OCI-LY1 (cell line): ENCODE data around the gene NOP16.

Source experiments
- H2AFZ ChIP-seq: fragments of 200-600 bp; sonication (generic), shearing (Covaris generic); 2 replicates; pipeline ENCODE4 v1.6.0; 2014; ENCODE audit warnings: antibody characterized with exemption, mild to moderate bottlenecking, low read length
- H3F3A ChIP-seq: fragments of 200-600 bp; sonication (generic), shearing (Covaris generic); 2 replicates; pipeline ENCODE4 v1.6.0; 2014; ENCODE audit warnings: mild to moderate bottlenecking, antibody characterized with exemption, low read length, moderate library complexity; ENCODE audit not compliant: insufficient read depth
- H3K27ac ChIP-seq: fragments of 200-600 bp; sonication (generic); 2 replicates; pipeline ENCODE4 v1.5.1; 2014; ENCODE audit warnings: low read length, mixed run types, mild to moderate bottlenecking, low read depth; ENCODE audit not compliant: poor library complexity, severe bottlenecking
- H3K27me3 ChIP-seq: fragments of 200-600 bp; sonication (generic); 2 replicates; pipeline ENCODE4 v1.6.0; 2014; ENCODE audit warnings: antibody characterized with exemption, mild to moderate bottlenecking, low read length, moderate library complexity; ENCODE audit not compliant: insufficient read depth
- H3K36me3 ChIP-seq: fragments of 200-600 bp; sonication (generic); 2 replicates; pipeline ENCODE4 v1.6.1; 2014; ENCODE audit warnings: mild to moderate bottlenecking, antibody characterized with exemption, low read length, moderate library complexity, mixed read lengths; ENCODE audit not compliant: insufficient read depth
- H3K4me1 ChIP-seq: fragments of 200-600 bp; sonication (generic); 2 replicates; pipeline ENCODE4 v1.5.1; 2014; ENCODE audit warnings: mild to moderate bottlenecking, low read length, moderate library complexity; ENCODE audit not compliant: insufficient read depth, severe bottlenecking
- H3K4me2 ChIP-seq: fragments of 200-600 bp; sonication (generic), shearing (Covaris generic); 2 replicates; pipeline ENCODE4 v1.6.1; 2014; ENCODE audit warnings: low read length
- H3K4me3 ChIP-seq: fragments of 200-600 bp; sonication (generic); 2 replicates; pipeline ENCODE4 v1.5.1; 2014; ENCODE audit warnings: low read length, low read depth, mild to moderate bottlenecking, mixed read lengths; ENCODE audit not compliant: poor library complexity, severe bottlenecking
- H3K79me2 ChIP-seq: fragments of 200-600 bp; shearing (Covaris generic); 2 replicates; pipeline ENCODE4 v1.6.1; 2016; ENCODE audit warnings: mixed run types, low read length, mixed read lengths; ENCODE audit not compliant: insufficient read depth
- H3K9ac ChIP-seq: fragments of 200-600 bp; sonication (generic), shearing (Covaris generic); 2 replicates; pipeline ENCODE4 v1.6.1; 2014; ENCODE audit warnings: mild to moderate bottlenecking, low read length, mixed read lengths
- H3K9me2 ChIP-seq: fragments of 200-600 bp; sonication (generic), shearing (Covaris generic); 2 replicates; pipeline ENCODE4 v1.6.1; 2014; ENCODE audit warnings: low read depth, mild to moderate bottlenecking, low read length, mixed read lengths
- H3K9me3 ChIP-seq: fragments of 200-600 bp; shearing (Covaris generic); 2 replicates; pipeline ENCODE4 v1.6.1; 2014; ENCODE audit warnings: low read length, mixed read lengths
- H4K20me1 ChIP-seq: fragments of 200-600 bp; sonication (generic), shearing (Covaris generic); 2 replicates; pipeline ENCODE4 v1.6.0; 2016; ENCODE audit warnings: mild to moderate bottlenecking, low read length; ENCODE audit not compliant: insufficient read depth
- CTCF ChIP-seq: fragments of 200-600 bp; sonication (generic), shearing (Covaris generic); IDR thresholded peaks from 2 replicates; pipeline ENCODE4 v1.5.1; 2017; ENCODE audit warnings: mild to moderate bottlenecking, antibody characterized with exemption, low read length, moderate library complexity, mixed read lengths
- EZH2 ChIP-seq: fragments of 200-600 bp; sonication (generic), shearing (Covaris generic); IDR thresholded peaks from 2 replicates; pipeline ENCODE4 v1.8.0; 2017; ENCODE audit warnings: borderline replicate concordance, mixed run types, mild to moderate bottlenecking, antibody characterized with exemption, low read length, moderate library complexity, mixed read lengths

Gene NOP16

DNA sequence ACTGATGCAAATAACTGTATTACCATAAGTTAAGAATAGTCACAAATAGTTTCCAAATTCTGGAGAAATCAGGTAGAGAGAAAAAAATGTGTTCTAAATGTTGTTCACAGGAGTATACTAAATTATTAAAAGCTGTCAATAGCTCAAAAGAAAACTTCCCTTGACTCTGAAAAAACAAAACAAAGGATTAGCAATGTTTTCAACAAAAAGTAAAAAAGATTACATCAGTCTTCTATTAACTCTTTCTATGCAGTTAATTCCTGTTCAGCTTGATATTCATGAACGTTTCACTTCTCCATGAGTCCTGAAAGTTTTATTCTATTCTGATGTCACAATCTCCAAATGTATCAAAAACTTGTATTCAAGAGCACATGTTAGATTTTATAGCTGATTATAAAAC, 37.4 kb upstream of the NOP16 start:
- Histone ChIP-seq H3K9ac (no peak overlapping the region), H3F3A (no peaks in the 10 kb centered on the region), H3K4me1 (peaks cover 15% of the 10 kb centered on the region), H3K36me3 (no peaks in the 10 kb centered on the region; the same call in 1 of the 2 replicates), H3K27me3 (peaks cover 5% of the 10 kb centered on the region; the same call in 1 of the 2 replicates), H3K9me2 (no peaks in the 10 kb centered on the region), H3K79me2 (no peaks in the 10 kb centered on the region), H2AFZ (no peak overlapping the region), H3K9me3 (peaks cover 8% of the 10 kb centered on the region; the same call in 1 of the 2 replicates), H3K27ac (no peak overlapping the region), H3K4me2 (no peak overlapping the region), H4K20me1 (no peaks in the 10 kb centered on the region), H3K4me3 (no peak overlapping the region)
- no peak for TF ChIP-seq CTCF
- TF ChIP-seq EZH2, result no peak

GRCh38 chr5:176425138-176425537, 36.7 kb upstream of the NOP16 start:
- no peaks in the 10 kb centered on the region for H3F3A ChIP-seq
- H3K4me1 ChIP-seq, result peaks cover 9% of the 10 kb centered on the region
- no peaks in the 10 kb centered on the region; the same call in 1 of the 2 replicates for H3K36me3 ChIP-seq
- peaks cover 6% of the 10 kb centered on the region; the same call in 1 of the 2 replicates for H3K27me3 ChIP-seq
- no peak overlapping the region for H3K27ac ChIP-seq
- H3K9me2 ChIP-seq, result no peaks in the 10 kb centered on the region
- H4K20me1 ChIP-seq, result no peaks in the 10 kb centered on the region
- no peak overlapping the region for H3K4me2 ChIP-seq
- peaks cover 8% of the 10 kb centered on the region; the same call in 1 of the 2 replicates for H3K9me3 ChIP-seq
- no peak overlapping the region for H2AFZ ChIP-seq
- H3K4me3 ChIP-seq, result no peak overlapping the region
- TF ChIP-seq EZH2 (no peak), CTCF (no peak)
- no peaks in the 10 kb centered on the region for H3K79me2 ChIP-seq
- no peak overlapping the region for H3K9ac ChIP-seq

DNA sequence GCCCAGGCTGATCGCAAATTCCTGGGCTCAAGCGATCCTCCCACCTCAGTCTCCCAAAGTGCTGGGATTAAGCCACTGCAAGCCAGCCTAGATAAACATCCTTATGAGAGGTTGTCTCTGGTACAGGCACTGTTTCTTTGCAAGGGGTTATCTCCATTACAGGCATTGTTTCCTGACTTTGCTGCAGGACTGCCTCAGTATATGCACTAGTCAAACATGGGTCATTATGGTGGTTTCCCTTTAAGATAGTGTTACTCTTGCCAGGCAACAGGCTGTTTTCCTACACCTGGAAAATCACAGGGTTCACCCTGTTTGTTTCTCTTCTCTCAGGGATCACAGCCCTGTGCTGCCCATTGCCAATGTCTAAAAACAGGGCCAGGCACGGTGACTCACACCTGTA, 35.8 kb upstream of the NOP16 start:
- no peaks in the 10 kb centered on the region for H3F3A ChIP-seq
- no peak overlapping the region for H3K27ac ChIP-seq
- no peak overlapping the region for H3K9ac ChIP-seq
- no peaks in the 10 kb centered on the region for H3K79me2 ChIP-seq
- no peaks in the 10 kb centered on the region for H3K4me1 ChIP-seq
- no peak overlapping the region for H3K4me3 ChIP-seq
- no peak for TF ChIP-seq EZH2
- no peak for TF ChIP-seq CTCF
- peaks cover 8% of the 10 kb centered on the region; the same call in 1 of the 2 replicates for H3K9me3 ChIP-seq
- no peaks in the 10 kb centered on the region for H3K9me2 ChIP-seq
- no peak overlapping the region for H3K4me2 ChIP-seq
- peaks cover 6% of the 10 kb centered on the region; the same call in 1 of the 2 replicates for H3K27me3 ChIP-seq
- H3K36me3 ChIP-seq, result no peaks in the 10 kb centered on the region; the same call in 1 of the 2 replicates
- H4K20me1 ChIP-seq, result no peaks in the 10 kb centered on the region
- H2AFZ ChIP-seq, result no peak overlapping the region
